HepG2 (cell line): Measurements from ENCODE around the gene FCAR. TPM values are rescaled to one million over a fixed set of nuclear protein-coding genes. Genes with fewer than 3 reads are reported as not detected.

ENCODE experiments used
- ATAC-seq: fragments of 200-7000 bp; cut with Tn5 transposase; 3 replicates; pipeline ENCODE4 v1.9.1; 2020; ENCODE audit warnings: mild to moderate bottlenecking, moderate library complexity
- BruUV-seq: library from RNA; stranded (reverse); fragments of 400-500 nt; replicated peaks from 2 replicates; lab custom pipeline; 2021; lab: Mats Ljungman, UMichigan
- CTCF ChIA-PET: fragments of 300-600 bp; formaldehyde crosslinking; extraction: SDS; loops from one replicate; lab custom pipeline; 2021; ENCODE audit warnings: low total read pairs, inconsistent platforms, low intra/inter-chr PET ratio; lab: Yijun Ruan, JAX
- POLR2A ChIA-PET: fragments of 350-600 bp; sonication (Branson Sonifier 250); formaldehyde crosslinking; loops from one replicate; lab custom pipeline; 2020; ENCODE audit warnings: antibody characterized with exemption, inconsistent platforms; lab: Yijun Ruan, JAX
- DNase-seq: peaks from one replicate; pipeline ENCODE4 v3.0.0-alpha.2; 2015; ENCODE audit warnings: low spot score
- FAIRE-seq: peaks from 3 replicates; lab custom pipeline; 2011; peaks lifted over from hg19 to GRCh38; lab: Jason Lieb, UNC
- H2AFZ ChIP-seq: one replicate; pipeline ENCODE4 v1.6.1; 2011; ENCODE audit warnings: low read length, inconsistent platforms
- H3K27ac ChIP-seq: fragments of 300-600 bp; 3 replicates; pipeline ENCODE4 v1.8.0; 2011; ENCODE audit warnings: mixed run types, mild to moderate bottlenecking, mixed read lengths, low read length, inconsistent platforms; ENCODE audit not compliant: insufficient read depth; ENCODE audit errors: extremely low read length
- H3K27me3 ChIP-seq, 2 experiments: fragments of 200-600 bp in 1 of 2; 2 replicates in 1 of 2; 3 replicates in 1 of 2; pipeline versions ENCODE4 v1.6.0 to v1.8.0; 2011; ENCODE audit warnings: low read length in 2 of 2, mild to moderate bottlenecking in 2 of 2, moderate library complexity in 2 of 2, inconsistent platforms in 1 of 2; ENCODE audit not compliant: insufficient read depth in 2 of 2, control insufficient read depth in 1 of 2
- H3K36me3 ChIP-seq, 2 experiments: fragments of 200-600 bp in 1 of 2; replicated peaks in 1 of 2; 2 replicates in 1 of 2; 3 replicates in 1 of 2; pipeline versions ENCODE4 v1.5.1 to v1.8.0; 2011; ENCODE audit warnings: low read length in 2 of 2, inconsistent platforms in 1 of 2; ENCODE audit not compliant: insufficient read depth in 2 of 2, control insufficient read depth in 1 of 2
- H3K4me1 ChIP-seq: 2 replicates; pipeline ENCODE4 v1.5.1; 2012; ENCODE audit warnings: low read length, inconsistent platforms; ENCODE audit not compliant: insufficient read depth
- H3K4me2 ChIP-seq: 2 replicates; pipeline ENCODE4 v1.6.0; 2011; ENCODE audit warnings: low read depth, low read length, inconsistent platforms
- H3K4me3 ChIP-seq, 3 experiments: fragments of 200-600 bp in 1 of 3; sonication (generic), shearing (Covaris generic) in 1 of 3; replicated peaks in 1 of 3; 2 replicates each; pipeline ENCODE4 v1.5.1; 2011 to 2016; ENCODE audit warnings: low read length in 3 of 3, inconsistent platforms in 2 of 3, low read depth in 2 of 3, mild to moderate bottlenecking in 2 of 3, control low read depth in 1 of 3, mixed read lengths in 1 of 3; ENCODE audit not compliant: insufficient read depth in 1 of 3
- H3K79me2 ChIP-seq: one replicate; pipeline ENCODE4 v1.6.1; 2011; ENCODE audit warnings: low read length, inconsistent platforms; ENCODE audit not compliant: insufficient read depth
- H3K9ac ChIP-seq: 2 replicates; pipeline ENCODE4 v1.6.0; 2011; ENCODE audit warnings: mild to moderate bottlenecking, low read depth, low read length, inconsistent platforms; ENCODE audit not compliant: insufficient read depth
- H3K9me3 ChIP-seq: 2 replicates; pipeline ENCODE4 v1.5.1; 2012; ENCODE audit warnings: mild to moderate bottlenecking, low read length
- H4K20me1 ChIP-seq: 2 replicates; pipeline ENCODE4 v1.6.0; 2011; ENCODE audit warnings: inconsistent platforms, mild to moderate bottlenecking, low read length, moderate library complexity; ENCODE audit not compliant: insufficient read depth
- ARNT2 ChIP-seq: sonication (generic); formaldehyde crosslinking; IDR thresholded peaks from 2 replicates; pipeline ENCODE4 v1.8.0; 2022; ENCODE audit warnings: mild to moderate bottlenecking, low read depth, missing genetic modification reagents, moderate library complexity
- BRF2 ChIP-seq: sonication (generic); formaldehyde crosslinking; IDR thresholded peaks from 2 replicates; pipeline ENCODE4 v1.8.1; 2022; ENCODE audit warnings: mild to moderate bottlenecking, missing genetic modification reagents
- GZF1 ChIP-seq: sonication (generic); formaldehyde crosslinking; IDR thresholded peaks from 2 replicates; pipeline ENCODE4 v1.5.1; 2020; ENCODE audit warnings: mild to moderate bottlenecking, missing genetic modification reagents
- HNRNPUL1 ChIP-seq: fragments of 200-400 bp; formaldehyde crosslinking; IDR thresholded peaks from 2 replicates; pipeline ENCODE4 v1.6.1; 2017; ENCODE audit warnings: low read depth, mild to moderate bottlenecking, low read length, moderate library complexity
- RBM22 ChIP-seq: fragments of 200-400 bp; formaldehyde crosslinking; optimal IDR thresholded peaks from 2 replicates; pipeline ENCODE3; 2017; ENCODE audit warnings: mild to moderate bottlenecking, low read length, moderate library complexity
- U2AF2 ChIP-seq: fragments of 200-400 bp; formaldehyde crosslinking; IDR thresholded peaks from 2 replicates; pipeline ENCODE4 v1.6.1; 2017; ENCODE audit warnings: low read depth, mild to moderate bottlenecking, low read length
- ZKSCAN5 ChIP-seq: sonication (generic); formaldehyde crosslinking; IDR thresholded peaks from 2 replicates; pipeline ENCODE4 v1.5.1; 2020; ENCODE audit warnings: mild to moderate bottlenecking, missing genetic modification reagents
- ZNF138 ChIP-seq: sonication (generic); formaldehyde crosslinking; IDR thresholded peaks from 2 replicates; pipeline ENCODE4 v1.5.0; 2020; ENCODE audit warnings: mild to moderate bottlenecking, low read depth, missing genetic modification reagents
- ZNF572 ChIP-seq: sonication (generic); formaldehyde crosslinking; IDR thresholded peaks from 2 replicates; pipeline ENCODE4 v1.5.1; 2020; ENCODE audit warnings: mild to moderate bottlenecking, missing genetic modification reagents
- WGBS: methylation state at CpG from one replicate; pipeline ENCODE4 v1.1.6; 2017; ENCODE audit warnings: low lambda C conversion rate; 5-methylcytosine and 5-hydroxymethylcytosine counted together
- in situ Hi-C: cut with HindIII; loops from 2 replicates; pipeline ENCODE4 v1.10.0; 2017; ENCODE audit warnings: low pct_unique_long_range_greater_than_20kb; ENCODE audit not compliant: extremely low pct_ligation_motif_present
- intact Hi-C: fragments of 100-400 bp; cut with micrococcal nuclease; formaldehyde crosslinking; loops from one replicate; pipeline ENCODE4 v1.10.0; 2022; ENCODE audit not compliant: unreplicated experiment
- polyA plus RNA-seq, 8 experiments: library from polyadenylated mRNA; depleted of rRNA in 3 of 8; stranded (reverse) in 7 of 8; unstranded in 1 of 8; fragments of >200 nt; fragmentation: Illumina TruSeq in 4 of 8; extraction: Trizol in 4 of 8; gene quantifications; 2 replicates each; pipeline versions ENCODE4 v1.2.1 to v1.2.3, GENCODE V29; 2011 to 2016; ENCODE audit warnings: low read depth in 4 of 8, missing spikeins in 1 of 8, mixed read lengths in 1 of 8; ENCODE audit not compliant: insufficient read depth in 1 of 8
- total RNA-seq, 5 experiments: library from RNA; depleted of rRNA; stranded (reverse); fragments of >200 nt; fragmentation: Illumina TruSeq; extraction: Trizol; gene quantifications; 2 replicates each; pipeline ENCODE4 v1.2.3, GENCODE V29; 2016; ENCODE audit warnings: low read depth in 1 of 5
- TF ChIP-seq, protein P1 (sequence below): sonication (generic); IDR thresholded peaks from 2 replicates; pipeline ENCODE4 v1.6.1; 2016; ENCODE audit warnings: low read depth, borderline replicate concordance
- TF ChIP-seq, protein P2 (sequence below): sonication (generic); formaldehyde crosslinking; IDR thresholded peaks from 2 replicates; pipeline ENCODE4 v1.5.0; 2020; ENCODE audit warnings: mild to moderate bottlenecking, missing genetic modification reagents
- TF ChIP-seq, protein P3 (sequence below): sonication (generic); formaldehyde crosslinking; IDR thresholded peaks from 2 replicates; pipeline ENCODE4; 2020; ENCODE audit warnings: missing genetic modification reagents, mild to moderate bottlenecking, borderline replicate concordance
- TF ChIP-seq, protein P4 (sequence below): sonication (generic); formaldehyde crosslinking; IDR thresholded peaks from 2 replicates; pipeline ENCODE4 v1.5.1; 2020; ENCODE audit warnings: mild to moderate bottlenecking, missing genetic modification reagents, borderline replicate concordance

FCAR gene
- total and polyA plus RNA-seq, 2 of the 13 experiments (the other 11 are each of a cell fraction or from before 2014, with no cell fraction given): not detected

GRCh38 chr19:54906819-54907218, 32.8 kb downstream of the FCAR start:
- CTCF ChIA-PET: no interaction called here
- Histone ChIP-seq H3K9me3 (no peaks in the 10 kb centered on the region), H3K36me3 (no peaks in the 10 kb centered on the region), H3K4me1 (no peaks in the 10 kb centered on the region), H3K4me3 (no peak overlapping the region), H3K27me3 (peaks cover 2 to 11% of the 10 kb centered on the region in 2 experiments; a peak in 2 of 5 replicates), H3K9ac (no peak overlapping the region), H2AFZ (no peak overlapping the region), H3K27ac (no peak overlapping the region), H3K79me2 (no peaks in the 10 kb centered on the region), H3K4me2 (no peak overlapping the region), H4K20me1 (no peaks in the 10 kb centered on the region)
- in situ Hi-C loops (no loop called here), intact Hi-C loops (no loop called here)
- TF ChIP-seq U2AF2: no peak
- TF ChIP-seq, protein P1, sequence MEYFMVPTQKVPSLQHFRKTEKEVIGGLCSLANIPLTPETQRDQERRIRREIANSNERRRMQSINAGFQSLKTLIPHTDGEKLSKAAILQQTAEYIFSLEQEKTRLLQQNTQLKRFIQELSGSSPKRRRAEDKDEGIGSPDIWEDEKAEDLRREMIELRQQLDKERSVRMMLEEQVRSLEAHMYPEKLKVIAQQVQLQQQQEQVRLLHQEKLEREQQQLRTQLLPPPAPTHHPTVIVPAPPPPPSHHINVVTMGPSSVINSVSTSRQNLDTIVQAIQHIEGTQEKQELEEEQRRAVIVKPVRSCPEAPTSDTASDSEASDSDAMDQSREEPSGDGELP: no peak
- TF ChIP-seq BRF2 (CRISPR knock-in tag): no peak
- no peak for TF ChIP-seq RBM22
- TF ChIP-seq, protein P2, sequence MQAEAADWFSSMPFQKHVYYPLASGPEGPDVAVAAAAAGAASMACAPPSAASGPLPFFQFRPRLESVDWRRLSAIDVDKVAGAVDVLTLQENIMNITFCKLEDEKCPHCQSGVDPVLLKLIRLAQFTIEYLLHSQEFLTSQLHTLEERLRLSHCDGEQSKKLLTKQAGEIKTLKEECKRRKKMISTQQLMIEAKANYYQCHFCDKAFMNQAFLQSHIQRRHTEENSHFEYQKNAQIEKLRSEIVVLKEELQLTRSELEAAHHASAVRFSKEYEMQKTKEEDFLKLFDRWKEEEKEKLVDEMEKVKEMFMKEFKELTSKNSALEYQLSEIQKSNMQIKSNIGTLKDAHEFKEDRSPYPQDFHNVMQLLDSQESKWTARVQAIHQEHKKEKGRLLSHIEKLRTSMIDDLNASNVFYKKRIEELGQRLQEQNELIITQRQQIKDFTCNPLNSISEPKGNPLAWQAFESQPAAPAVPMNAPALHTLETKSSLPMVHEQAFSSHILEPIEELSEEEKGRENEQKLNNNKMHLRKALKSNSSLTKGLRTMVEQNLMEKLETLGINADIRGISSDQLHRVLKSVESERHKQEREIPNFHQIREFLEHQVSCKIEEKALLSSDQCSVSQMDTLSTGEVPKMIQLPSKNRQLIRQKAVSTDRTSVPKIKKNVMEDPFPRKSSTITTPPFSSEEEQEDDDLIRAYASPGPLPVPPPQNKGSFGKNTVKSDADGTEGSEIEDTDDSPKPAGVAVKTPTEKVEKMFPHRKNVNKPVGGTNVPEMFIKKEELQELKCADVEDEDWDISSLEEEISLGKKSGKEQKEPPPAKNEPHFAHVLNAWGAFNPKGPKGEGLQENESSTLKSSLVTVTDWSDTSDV: no peak
- no peak for TF ChIP-seq HNRNPUL1
- no peak for TF ChIP-seq ZNF138
- TF ChIP-seq, protein P3, sequence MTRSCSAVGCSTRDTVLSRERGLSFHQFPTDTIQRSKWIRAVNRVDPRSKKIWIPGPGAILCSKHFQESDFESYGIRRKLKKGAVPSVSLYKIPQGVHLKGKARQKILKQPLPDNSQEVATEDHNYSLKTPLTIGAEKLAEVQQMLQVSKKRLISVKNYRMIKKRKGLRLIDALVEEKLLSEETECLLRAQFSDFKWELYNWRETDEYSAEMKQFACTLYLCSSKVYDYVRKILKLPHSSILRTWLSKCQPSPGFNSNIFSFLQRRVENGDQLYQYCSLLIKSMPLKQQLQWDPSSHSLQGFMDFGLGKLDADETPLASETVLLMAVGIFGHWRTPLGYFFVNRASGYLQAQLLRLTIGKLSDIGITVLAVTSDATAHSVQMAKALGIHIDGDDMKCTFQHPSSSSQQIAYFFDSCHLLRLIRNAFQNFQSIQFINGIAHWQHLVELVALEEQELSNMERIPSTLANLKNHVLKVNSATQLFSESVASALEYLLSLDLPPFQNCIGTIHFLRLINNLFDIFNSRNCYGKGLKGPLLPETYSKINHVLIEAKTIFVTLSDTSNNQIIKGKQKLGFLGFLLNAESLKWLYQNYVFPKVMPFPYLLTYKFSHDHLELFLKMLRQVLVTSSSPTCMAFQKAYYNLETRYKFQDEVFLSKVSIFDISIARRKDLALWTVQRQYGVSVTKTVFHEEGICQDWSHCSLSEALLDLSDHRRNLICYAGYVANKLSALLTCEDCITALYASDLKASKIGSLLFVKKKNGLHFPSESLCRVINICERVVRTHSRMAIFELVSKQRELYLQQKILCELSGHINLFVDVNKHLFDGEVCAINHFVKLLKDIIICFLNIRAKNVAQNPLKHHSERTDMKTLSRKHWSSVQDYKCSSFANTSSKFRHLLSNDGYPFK (CRISPR knock-in tag): no peak
- no peak for TF ChIP-seq ZNF572
- TF ChIP-seq ZKSCAN5 (CRISPR knock-in tag): no peak
- TF ChIP-seq ARNT2 (CRISPR knock-in tag): no peak
- no peak for TF ChIP-seq GZF1 (CRISPR knock-in tag)
- TF ChIP-seq, protein P4, sequence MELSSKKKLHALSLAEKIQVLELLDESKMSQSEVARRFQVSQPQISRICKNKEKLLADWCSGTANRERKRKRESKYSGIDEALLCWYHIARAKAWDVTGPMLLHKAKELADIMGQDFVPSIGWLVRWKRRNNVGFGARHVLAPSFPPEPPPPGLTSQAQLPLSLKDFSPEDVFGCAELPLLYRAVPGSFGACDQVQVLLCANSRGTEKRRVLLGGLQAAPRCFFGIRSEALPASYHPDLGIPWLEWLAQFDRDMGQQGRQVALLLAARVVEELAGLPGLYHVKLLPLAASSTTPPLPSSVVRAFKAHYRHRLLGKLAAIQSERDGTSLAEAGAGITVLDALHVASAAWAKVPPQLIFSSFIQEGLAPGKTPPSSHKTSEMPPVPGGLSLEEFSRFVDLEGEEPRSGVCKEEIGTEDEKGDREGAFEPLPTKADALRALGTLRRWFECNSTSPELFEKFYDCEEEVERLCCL: no peak
- POLR2A ChIA-PET: no interaction called here
- 45% methylated on average over 6 of the region's 7 CpGs for WGBS
- FAIRE-seq: no peak
- DNase-seq: no peak
- BruUV-seq: no TSS peak
- no peak for ATAC-seq
